Hematopoietic multipotent progenitor cell treated with erythropoietin and hydrocortisone succinate and interleukin-3 and kit ligand, for 15 days (in vitro differentiated cells): ENCODE results near the gene PDPK1.

Experiments used
- DNase-seq: peaks from one replicate; pipeline ENCODE4 v3.0.0-alpha.2; 2015; ENCODE audit warnings: low spot score

The PDPK1 gene

DNA sequence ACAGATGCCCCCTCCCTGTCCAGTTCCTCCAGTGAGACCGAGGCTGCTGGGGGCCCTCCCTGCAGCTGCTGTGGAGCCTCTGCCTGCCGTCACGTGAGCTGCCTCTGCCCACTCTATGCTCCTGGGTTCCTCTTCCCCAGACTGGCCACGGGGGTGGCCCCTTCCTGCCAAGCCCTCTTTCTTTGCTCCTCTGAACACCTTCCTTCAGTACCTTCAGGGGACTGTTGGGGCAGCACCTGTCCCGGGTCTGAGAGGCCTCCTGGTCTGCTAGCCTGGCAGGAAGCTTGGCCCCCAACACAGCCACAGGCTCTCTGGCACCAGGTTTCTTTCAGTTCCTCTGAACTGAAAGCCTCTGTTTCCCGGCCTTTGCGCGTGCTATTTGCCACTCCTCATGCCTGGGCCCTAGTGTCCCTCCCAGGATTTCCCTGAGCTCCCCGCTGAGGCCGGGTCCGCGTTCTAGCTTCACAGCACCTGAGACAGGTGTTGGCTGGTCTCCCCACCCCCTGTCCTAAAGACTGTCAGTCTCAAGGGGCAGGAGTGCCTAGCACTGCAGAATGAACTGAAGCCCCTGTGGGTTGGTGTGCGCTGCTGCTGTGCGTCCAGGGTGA is 30.7 kb upstream of the PDPK1 start:
- no peak for DNase-seq

DNA sequence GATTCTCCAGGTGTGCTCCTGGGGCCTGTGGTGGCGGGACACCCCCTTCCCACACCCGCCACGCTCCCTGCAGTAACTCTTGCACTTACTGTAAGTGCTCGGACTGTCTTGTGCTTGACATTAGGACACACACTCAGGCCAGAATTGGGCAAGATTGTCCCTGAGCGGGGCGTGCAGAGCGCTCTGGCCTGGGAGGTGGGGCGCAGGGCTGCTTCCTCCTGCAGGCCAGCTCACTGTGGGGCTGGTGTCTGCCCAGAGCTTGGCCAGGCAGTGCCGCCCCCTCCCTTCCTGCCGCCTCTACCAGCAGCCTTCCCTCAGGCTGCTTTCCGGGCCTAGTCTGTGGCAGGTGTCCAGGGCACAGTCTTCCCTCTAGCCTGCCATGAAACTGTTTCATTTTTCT is 30.2 kb upstream of the PDPK1 start:
- no peak for DNase-seq

DNA sequence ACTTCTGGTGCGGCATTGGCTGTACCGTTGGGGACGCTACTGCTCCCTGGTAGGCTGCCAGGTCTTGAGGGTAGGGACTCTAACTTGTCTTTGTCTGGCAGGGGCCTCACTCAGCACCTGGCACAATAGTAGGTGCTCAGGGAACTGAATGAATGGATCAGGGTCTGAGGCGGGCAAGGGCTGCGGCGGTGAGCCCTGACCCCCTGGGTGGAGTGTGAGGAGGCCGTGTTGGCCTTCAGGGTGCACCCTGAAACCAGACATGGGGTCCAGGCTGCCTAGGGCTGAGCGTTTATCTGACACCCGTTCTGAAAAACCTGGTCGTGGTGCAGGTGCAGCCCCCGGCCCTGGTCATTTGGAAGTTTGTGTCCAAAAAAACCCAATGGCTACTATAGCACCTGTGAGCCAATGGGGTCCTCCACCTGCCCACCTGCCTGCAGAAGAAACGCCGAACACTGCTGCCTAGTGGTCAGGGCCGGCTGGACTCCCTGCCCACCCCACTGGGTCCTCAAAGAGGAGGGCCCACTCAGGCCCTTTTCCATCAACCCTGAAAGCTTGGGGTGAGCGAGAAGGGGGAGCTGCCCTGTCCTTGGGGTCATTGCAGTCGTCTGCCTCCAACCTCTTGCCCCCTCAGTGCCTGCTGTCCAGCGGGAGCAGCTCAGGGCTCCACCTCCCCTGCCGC is 29.0 kb upstream of the PDPK1 start:
- no peak for DNase-seq

DNA sequence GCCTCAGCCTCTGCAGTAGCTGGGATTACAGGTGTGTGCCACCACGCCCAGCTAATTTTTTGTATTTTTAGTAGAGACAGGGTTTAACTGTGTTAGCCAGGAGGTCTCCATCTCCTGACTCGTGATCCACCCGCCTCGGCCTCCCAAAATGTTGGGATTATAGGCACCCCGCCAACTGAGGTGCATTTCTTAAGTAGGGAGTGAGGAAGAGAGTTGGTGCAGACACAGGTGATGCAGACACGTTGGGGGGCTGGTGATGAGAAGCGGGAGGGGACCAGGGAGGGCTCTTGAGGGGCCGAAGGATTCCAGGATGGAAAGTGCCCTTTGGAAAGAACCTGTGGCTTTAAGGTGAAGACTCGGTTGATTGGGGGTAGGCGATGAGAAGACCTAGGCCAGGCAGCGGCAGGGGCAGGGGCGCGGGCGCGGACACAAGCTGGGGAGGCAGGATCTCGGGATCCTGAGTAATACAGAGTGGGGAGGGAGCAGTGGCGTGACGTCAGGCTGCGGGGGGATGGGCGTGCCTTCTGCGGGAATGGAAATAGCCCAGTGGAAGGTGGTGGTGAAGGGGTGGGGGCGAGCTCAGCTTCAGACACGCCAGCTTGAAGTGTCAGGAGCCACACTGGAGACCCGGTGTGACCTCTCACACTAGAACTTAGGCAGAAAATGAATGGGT is 26.6 kb upstream of the PDPK1 start:
- no peak for DNase-seq

DNA sequence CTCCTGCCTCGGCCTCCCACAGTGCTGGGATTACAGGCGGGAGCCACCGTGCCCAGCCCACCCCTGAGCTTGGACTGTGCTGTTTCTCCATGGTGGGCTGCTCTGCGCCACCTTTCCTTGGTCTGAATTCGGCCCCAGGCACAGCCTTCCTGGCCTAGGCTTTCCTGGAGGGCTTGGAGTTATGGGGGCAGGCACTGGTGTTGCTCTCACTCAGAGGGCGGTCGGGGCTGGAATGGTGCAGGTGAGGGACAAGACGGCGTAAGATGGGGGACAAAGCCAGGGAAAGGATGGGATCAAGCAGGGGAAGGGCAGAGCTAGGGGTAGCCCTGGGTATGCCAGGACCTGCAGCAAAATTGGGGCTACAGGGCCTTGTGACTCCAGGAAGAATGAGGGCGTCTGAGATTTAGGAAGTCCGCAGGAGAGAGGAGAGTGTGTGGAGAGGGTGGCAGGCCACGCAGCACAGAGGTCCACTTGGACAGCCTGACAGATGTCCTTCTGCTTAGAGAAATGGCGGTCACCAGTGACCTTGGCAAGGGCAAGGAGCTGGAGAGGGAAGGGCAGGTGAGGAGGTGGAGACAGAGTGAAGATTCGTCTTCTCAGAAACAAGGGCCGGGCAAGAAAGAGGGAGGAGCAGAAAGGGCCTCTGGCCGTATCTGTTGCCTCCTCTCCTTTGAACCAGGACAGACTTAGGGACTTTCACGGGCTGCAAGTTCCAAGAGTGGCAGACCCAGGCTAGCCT is 25.7 kb upstream of the PDPK1 start:
- DNase-seq: no peak

DNA sequence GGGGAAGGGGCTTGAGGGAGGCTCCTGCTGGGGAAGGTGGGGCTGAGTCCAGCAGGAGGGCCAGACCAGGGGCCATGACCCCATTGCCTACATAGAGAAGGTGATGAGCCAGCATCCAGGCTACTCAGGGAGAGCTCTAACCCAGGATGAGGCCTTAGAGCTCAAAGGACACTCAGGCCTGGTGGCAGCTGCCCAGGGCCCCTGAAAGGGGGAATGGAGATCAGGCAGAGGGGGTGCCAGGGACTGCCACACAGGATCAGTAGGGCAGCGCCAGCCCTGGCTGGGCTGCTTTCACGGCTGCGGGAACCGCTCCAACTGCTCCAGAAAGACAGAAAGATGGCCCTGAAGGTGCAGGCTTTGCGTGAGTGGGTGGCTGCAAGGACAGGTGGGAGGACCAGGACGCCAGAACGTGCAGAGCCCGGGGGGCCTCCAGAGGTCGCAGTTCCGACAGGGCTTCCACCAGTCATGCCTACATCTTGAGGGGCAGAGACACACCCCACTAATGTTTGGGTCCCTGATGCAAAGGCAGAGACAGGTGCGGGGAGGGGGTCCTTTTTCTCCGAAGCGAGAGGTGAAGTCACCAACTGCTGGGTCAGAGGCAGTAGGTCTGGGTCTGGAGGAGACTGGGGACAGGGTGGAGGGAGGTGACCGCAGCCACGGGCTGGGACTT is 25.0 kb upstream of the PDPK1 start:
- DNase-seq: no peak

DNA sequence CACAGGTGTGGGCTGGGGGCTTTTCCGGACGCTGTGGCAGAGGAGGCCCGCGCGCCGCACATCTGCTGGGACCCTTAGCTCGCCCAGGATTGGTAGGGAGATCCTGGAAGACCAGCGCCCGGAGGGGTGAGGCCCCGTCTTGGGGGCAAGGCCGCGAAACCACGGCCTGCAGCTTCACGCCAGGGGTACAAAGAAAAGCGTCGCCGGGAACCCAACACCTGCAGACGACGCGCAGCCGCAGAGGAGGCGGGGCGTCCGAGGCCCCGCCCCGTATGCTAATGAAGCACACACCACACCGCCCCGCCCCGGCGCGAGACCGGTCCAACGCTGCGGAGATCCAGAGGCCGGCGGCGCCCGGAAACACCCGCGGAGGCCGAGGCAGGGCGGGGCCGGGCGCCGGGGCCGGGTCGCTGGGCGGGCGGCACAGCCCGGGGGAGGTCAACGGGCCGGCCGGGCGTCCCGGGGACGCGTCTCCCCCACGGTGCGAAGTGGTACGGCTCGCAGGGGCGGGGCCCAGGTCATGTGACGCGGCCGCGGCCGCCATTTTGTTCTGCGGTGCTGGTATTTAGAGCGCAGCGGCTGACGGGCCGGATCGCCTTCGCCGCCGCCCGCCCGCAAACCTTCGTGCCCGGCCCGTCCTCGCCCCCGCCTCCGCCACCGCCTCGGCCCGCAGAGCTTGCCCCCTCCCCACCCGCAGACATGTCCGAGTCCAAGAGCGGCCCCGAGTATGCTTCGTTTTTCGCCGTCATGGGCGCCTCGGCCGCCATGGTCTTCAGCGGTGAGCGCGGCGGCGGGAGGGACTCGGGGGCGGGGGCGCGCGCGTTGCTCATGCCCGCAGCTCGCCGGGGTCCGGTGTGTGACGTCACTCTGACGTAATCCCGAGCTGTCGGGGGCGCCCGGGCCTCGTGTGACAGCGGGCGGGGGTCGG is 24.2 kb upstream of the PDPK1 start, which contains the start of gene ATP6V0C:
ATP6V0C (plus strand) TSS at position 548 of the 928 bp plus-strand sequence; CDS start at position 700, 152 bp downstream.
- DNase-seq: peak; percentile 93

DNA sequence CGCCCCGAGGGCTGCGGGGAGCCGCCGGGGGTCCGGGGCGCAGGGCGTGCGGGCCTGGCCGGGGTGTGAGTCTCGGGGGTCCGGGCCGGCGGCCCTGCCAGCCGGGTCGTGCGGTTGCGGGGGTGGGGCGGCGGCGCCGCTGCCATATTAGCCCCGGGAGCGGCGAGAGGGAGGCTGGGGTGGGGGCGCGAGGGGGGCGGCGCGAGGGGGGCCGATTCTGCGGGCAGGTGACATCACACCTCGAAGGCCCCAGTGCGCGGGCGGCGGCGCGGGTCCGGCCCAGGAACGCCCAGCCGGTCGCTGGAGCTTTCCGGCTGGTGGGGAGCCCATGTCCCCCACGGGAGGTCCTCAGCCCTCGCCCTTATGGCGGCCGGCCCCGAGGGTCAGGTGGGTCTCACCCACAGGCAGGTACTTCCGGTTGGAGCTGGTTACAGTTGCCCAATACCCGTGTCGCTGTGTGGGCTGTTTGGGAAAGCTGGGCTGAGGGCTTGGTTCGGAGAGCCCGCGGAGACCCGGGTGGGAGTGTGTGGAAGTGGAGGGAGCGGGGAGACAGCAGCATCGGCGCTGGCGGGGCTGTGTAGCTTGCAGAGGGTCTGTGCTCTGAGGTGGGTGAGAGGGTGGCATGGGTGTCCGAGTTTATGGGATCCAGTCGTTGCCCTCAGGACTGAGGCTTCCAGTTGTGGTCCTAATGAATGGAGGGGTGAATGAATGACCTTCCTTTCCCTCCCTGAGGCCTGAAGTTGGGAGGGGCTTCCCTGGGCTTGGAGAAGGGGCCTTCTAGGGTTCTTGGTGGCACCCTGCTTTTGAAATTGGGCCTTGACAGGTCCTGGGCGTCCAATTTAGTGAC is 23.3 kb upstream of the PDPK1 start:
- peak; percentile 20 for DNase-seq

DNA sequence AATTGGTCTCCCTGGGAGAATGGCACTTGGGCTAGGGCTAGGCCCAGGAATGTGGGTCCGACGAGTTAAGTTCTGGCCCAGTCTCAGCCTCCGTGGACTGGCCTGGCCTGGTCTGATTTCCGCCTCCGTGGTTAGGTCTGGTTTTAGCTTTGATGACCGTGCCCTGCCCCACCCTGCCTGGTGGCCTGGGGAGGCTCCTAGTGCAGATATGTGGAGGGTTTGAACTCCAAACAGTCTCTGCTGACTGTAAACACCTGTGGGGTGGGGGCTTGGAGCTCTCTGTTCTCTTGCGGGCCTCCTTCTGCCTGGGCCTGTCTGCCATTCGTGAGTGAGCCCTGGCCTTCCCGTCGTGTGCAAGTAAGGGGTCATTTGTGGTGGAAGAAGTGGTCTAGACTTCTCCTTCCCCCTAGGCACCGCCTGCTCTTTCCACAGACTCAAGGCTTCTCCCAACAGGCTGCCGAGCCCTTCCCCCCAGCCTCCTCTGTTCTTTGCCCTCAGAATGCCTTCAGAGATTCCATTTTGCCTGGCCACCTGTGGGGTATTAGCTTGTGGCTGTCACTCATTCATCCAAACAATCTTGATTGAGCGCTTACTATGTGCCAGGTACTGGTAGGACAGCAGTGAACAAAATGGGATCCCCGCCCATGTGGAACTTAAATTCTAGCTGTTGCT is 22.5 kb upstream of the PDPK1 start:
- DNase-seq: peak; percentile 54

DNA sequence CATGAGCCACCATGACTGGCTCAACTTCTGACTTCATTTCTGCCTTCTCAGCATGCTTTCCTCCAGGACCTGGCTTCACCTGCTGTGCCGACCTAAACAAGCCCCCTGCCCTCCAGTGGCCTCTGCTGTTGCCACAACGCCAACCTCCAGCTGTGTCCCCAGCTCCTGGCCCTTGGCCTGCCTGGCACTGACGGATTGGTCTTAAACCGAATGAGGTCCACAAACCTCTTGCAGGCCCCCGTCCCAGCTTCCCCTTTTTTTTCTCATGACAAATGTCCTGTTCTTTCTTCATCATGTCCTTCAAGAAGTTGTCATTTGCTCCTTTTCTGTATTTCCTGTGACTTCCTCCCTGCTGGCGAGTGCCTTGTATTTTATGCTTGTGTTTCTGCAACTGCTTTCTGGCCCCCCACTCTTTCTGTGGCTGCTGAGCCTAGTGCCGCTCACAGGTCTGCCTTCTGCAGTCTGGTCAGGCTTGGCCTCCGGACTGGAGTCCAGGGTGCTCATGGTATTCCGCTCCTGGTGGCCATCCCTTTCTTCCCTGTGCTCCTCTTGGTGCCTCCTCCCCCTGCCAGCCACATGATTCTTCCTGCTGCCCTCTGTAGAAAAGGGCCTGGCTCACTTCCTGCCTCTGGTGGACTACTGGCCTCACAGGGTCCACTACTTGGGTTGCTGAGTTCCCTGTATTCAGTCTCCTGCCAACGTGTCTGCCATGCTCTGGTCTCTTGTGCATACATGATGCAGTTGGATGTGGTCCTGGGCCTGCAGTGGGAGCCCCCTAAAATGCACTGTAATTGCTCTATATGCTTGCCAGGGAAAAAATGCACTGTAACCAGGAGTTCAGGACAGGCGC is 21.2 kb upstream of the PDPK1 start:
- no peak for DNase-seq

DNA sequence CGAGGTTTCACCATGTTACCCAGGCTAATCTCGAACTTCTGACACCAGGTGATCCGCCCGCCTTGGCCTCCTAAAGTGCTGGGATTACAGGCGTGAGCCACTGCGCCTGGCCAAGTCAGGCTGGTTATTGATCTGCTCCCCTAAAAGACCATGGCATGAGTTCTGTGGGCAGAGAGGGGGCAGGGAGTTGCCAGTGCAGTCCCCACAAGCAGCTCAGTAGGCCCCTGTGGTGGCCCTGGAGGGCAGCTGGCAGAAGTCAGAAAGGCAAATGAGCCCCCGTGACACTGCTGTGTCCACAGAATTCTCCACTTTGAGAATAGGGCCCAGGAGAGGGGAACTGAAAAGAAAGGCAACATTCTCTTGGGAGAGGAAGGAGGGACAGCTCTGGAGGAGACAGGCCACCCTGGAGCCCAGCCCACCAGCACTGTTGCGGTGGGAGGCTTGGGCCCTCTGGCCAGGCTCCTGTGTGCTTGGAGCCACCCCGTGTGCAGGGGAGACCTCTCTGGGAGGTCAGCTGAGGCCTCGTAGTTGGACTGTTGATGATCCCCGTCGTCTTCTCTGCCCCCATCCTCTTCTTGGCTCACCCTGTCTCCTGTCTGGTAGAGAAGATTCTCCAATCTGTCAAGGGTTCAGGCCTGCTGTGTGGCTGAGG is 19.7 kb upstream of the PDPK1 start:
- no peak for DNase-seq

DNA sequence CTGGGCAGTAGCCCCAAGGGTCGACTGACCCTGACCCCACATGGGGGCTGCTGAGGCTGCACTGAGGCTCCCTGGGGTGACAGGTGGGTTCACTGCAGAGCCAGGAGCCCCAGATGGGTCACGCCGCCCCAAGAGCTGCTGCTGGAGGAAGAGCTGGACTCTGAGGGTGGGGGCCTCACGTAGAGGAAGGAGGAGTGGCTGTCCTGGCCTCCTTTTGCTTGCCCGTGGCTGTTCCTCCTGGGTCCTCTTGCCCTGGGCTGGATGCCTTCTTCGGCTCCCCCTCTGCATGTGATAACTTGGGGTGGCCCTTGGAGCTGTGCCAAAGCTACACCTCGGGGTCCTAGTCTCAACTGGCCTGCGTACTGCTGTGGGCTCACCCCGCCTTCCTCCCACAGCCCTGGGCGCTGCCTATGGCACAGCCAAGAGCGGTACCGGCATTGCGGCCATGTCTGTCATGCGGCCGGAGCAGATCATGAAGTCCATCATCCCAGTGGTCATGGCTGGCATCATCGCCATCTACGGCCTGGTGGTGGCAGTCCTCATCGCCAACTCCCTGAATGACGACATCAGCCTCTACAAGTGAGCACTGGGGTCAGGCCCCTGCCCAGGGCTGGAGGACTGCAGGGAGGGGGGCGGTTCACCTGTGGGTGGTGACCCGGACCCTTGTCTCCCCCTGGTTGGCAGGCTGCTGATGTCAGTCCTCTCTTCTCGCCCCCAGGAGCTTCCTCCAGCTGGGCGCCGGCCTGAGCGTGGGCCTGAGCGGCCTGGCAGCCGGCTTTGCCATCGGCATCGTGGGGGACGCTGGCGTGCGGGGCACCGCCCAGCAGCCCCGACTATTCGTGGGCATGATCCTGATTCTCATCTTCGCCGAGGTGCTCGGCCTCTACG is 18.8 kb upstream of the PDPK1 start:
- no peak for DNase-seq

DNA sequence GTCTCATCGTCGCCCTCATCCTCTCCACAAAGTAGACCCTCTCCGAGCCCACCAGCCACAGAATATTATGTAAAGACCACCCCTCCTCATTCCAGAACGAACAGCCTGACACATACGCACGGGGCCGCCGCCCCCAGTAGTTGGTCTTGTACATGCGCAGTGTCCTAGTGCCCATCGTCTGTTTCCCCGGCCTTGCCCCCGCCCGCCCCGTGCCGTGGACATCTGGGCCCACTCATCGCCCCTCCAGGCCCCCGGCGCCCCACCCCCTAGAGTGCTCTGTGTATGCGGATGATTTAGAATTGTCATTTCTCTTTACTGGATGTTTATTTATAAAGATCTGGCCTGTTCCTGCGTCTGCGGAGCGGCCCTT is 18.1 kb upstream of the PDPK1 start:
- DNase-seq: no peak

DNA sequence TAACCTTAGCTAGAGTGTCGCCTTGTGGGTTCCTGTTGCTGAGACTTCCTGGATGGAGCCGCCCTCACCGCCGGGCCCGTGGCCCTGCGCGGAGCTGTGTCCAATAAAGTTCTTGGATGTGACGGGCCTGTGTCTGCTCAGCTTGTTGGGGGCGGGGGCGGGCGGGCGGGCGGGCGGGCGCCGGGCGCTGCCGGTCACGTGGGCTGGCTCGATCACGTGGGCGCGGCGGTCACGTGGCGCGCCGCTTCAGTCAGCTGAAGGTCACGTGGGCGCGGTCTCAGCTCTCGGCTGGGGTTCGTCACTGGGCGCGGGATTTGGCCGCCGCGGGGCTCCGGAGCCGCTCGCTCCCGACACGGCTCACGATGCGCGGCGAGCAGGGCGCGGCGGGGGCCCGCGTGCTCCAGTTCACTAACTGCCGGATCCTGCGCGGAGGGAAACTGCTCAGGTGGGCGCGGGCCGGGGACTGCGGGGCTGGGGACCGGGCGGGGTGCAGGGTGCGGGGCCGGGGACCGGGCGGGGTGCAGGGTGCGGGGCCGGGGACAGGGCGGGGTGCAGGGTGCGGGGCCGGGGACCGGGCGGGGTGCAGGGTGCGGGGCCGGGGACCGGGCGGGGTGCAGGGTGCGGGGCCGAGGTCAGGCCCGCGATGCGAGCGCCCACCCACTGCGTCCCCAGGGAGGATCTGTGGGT is 17.6 kb upstream of the PDPK1 start, which contains the start of gene AMDHD2:
AMDHD2 (plus strand) TSS at position 275 of the 687 bp plus-strand sequence; CDS start at position 363, 88 bp downstream.
- DNase-seq: peak; percentile 93

DNA sequence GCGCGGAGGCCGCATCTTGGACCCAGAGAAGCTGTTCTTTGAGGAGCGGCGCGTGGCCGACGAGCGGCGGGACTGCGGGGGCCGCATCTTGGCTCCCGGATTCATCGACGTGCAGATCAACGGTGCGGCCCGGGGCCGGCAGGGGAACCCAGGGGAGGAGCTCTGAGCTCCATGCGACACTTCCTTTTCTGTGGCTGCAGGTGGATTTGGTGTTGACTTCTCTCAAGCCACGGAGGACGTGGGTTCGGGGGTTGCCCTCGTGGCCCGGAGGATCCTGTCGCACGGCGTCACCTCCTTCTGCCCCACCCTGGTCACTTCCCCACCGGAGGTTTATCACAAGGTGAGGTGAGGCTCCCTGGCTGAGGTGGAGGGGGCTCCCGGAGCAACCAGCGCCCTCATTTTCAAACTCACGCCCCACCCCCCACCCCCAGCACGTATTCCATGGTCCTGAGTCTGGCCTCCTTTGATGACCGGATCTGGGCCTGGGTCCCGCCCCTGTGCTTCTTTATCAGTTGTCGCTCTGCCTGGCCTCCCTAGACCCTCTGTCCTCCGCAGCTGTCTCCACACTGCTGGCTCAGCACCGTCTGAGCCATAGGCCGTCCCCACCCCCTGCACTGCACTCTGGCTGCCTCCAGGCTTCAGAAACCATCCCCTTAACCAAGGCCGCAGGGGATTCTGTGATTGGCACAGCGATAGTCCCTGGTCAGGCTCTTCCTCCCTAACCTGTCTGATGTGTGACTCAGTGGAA is 16.9 kb upstream of the PDPK1 start:
- no peak for DNase-seq
